GM12864 (cell line): ENCODE data around the gene HTT.

Experiments
- DNase-seq: peaks from one replicate; pipeline ENCODE4 v3.0.0-alpha.2; 2011; ENCODE audit warnings: low read depth
- H3K4me3 ChIP-seq: 2 replicates; pipeline ENCODE4 v1.5.1; 2011; ENCODE audit warnings: mild to moderate bottlenecking, low read depth, low read length, control low read depth
- CTCF ChIP-seq: IDR thresholded peaks from 2 replicates; pipeline ENCODE4 v1.5.1; 2011; ENCODE audit warnings: low read depth, mild to moderate bottlenecking, moderate library complexity, low read length, control low read depth, inconsistent platforms; ENCODE audit errors: missing control alignments

The HTT gene

DNA sequence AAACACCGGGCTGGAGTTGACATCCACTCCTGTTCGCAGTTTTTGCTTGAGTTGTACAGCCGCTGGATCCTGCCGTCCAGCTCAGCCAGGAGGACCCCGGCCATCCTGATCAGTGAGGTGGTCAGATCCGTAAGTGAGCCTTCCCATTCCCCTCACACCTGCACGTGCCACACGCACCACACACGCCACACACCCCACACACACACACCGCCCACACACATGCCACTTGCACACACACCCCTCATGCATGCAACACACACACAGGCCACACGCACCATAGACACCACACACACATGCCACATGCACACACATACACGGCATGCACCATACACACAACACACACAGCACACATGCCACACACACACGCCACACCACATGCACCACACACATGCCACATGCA, 154.4 kb downstream of the HTT start:
- DNase-seq: no peak
- H3K4me3 ChIP-seq: no peak overlapping the region
- TF ChIP-seq CTCF: no peak

DNA sequence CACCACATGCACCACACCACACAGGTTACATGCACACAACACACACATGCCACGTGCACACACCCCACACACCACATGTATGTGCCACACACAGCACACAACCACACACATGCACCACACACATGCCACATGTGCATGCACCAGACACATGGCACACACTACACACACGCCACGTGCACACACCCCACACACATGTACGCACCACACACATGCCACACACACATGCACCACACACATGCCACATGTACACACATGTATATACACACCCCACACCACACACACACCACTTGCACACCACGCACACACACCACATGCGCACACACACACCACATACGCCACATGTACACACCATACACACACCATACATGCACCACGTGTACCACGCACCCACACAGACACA, 154.8 kb downstream of the HTT start:
- no peak for DNase-seq
- no peak for TF ChIP-seq CTCF

DNA sequence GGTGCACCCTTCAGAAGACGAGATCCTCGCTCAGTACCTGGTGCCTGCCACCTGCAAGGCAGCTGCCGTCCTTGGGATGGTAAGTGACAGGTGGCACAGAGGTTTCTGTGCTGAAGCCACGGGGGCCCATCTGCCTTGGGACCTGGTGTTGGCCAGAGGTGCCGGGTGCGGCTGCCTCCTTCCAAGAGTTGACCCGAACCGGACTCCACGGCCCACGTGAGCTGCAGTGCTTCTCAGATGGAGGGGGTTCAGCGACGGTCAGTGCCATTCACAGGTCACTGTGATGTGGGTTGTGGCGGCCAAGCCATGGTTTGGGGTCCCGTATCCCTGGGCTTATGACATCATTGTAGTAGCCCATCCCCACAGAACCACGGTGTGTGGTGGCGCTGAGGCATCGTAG, 155.5 kb downstream of the HTT start:
- H3K4me3 ChIP-seq: no peak overlapping the region
- DNase-seq: no peak
- TF ChIP-seq CTCF: no peak

More for the DNA sequence above, 154.8 kb downstream of the HTT start:
- no peak overlapping the region for H3K4me3 ChIP-seq

GRCh38 chr4:3231471-3231870, 157.0 kb downstream of the HTT start:
- no peak overlapping the region for H3K4me3 ChIP-seq
- DNase-seq: no peak
- TF ChIP-seq CTCF: no peak

- H3K4me3 ChIP-seq: no peak overlapping the region
- TF ChIP-seq CTCF: no peak
These were observed 157.5 kb downstream of the HTT start for GRCh38 chr4:3232001-3232400.

GRCh38 chr4:3232871-3233271, 158.4 kb downstream of the HTT start:
- no peak overlapping the region for H3K4me3 ChIP-seq
- no peak for TF ChIP-seq CTCF

More at GRCh38 chr4:3232001-3232400, 157.5 kb downstream of the HTT start:
- no peak for DNase-seq

GRCh38 chr4:3233391-3234071, 159.1 kb downstream of the HTT start:
- H3K4me3 ChIP-seq: no peak overlapping the region
- TF ChIP-seq CTCF: no peak
- DNase-seq: no peak

More at GRCh38 chr4:3232871-3233271, 158.4 kb downstream of the HTT start:
- no peak for DNase-seq
